ENCODE results near the gene DGKH. TPM values are rescaled to one million over a fixed set of nuclear protein-coding genes. Genes with fewer than 3 reads are reported as not detected.

The DGKH gene
- total RNA-seq, 1 donor from 2014 or later: 10.3 TPM

GRCh38 chr13:42101821-42102585, 53.6 kb downstream of the DGKH start:
- H3K4me3 ChIP-seq (ENCODE audit: low read depth, low read length): no peak overlapping the region
- no peak for DNase-seq (ENCODE audit: low read depth)
- no peak for TF ChIP-seq CTCF (conservative IDR thresholded peaks at IDR 0.05; ENCODE audit: low read depth, low read length)

- H3K4me3 ChIP-seq (ENCODE audit: low read depth, low read length): no peak overlapping the region
- DNase-seq (ENCODE audit: low read depth): no peak
- no peak for TF ChIP-seq CTCF (conservative IDR thresholded peaks at IDR 0.05; ENCODE audit: low read depth, low read length)
These were observed 54.8 kb downstream of the DGKH start for GRCh38 chr13:42102961-42103865.

GRCh38 chr13:42106998-42107397, 58.5 kb downstream of the DGKH start:
- TF ChIP-seq CTCF (conservative IDR thresholded peaks at IDR 0.05; ENCODE audit: low read depth, low read length): no peak
- no peak overlapping the region for H3K4me3 ChIP-seq (ENCODE audit: low read depth, low read length)
- DNase-seq (ENCODE audit: low read depth): no peak

GRCh38 chr13:42107421-42107820, 59.0 kb downstream of the DGKH start:
- TF ChIP-seq CTCF (conservative IDR thresholded peaks at IDR 0.05; ENCODE audit: low read depth, low read length): no peak
- H3K4me3 ChIP-seq (ENCODE audit: low read depth, low read length): no peak overlapping the region
- DNase-seq (ENCODE audit: low read depth): no peak

- no peak overlapping the region for H3K4me3 ChIP-seq (ENCODE audit: low read depth, low read length)
- no peak for DNase-seq (ENCODE audit: low read depth)
- TF ChIP-seq CTCF (conservative IDR thresholded peaks at IDR 0.05; ENCODE audit: low read depth, low read length): no peak
These were observed 59.8 kb downstream of the DGKH start for GRCh38 chr13:42108217-42108616.

- no peak overlapping the region for H3K4me3 ChIP-seq (ENCODE audit: low read depth, low read length)
- DNase-seq (ENCODE audit: low read depth): no peak
- TF ChIP-seq CTCF (conservative IDR thresholded peaks at IDR 0.05; ENCODE audit: low read depth, low read length): no peak
These were observed 61.5 kb downstream of the DGKH start for GRCh38 chr13:42109957-42110356.
